ENCODE results near the gene OR2L5.

OR2L5 gene, protein sequence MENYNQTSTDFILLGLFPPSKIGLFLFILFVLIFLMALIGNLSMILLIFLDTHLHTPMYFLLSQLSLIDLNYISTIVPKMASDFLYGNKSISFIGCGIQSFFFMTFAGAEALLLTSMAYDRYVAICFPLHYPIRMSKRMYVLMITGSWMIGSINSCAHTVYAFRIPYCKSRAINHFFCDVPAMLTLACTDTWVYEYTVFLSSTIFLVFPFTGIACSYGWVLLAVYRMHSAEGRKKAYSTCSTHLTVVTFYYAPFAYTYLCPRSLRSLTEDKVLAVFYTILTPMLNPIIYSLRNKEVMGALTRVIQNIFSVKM

DNA sequence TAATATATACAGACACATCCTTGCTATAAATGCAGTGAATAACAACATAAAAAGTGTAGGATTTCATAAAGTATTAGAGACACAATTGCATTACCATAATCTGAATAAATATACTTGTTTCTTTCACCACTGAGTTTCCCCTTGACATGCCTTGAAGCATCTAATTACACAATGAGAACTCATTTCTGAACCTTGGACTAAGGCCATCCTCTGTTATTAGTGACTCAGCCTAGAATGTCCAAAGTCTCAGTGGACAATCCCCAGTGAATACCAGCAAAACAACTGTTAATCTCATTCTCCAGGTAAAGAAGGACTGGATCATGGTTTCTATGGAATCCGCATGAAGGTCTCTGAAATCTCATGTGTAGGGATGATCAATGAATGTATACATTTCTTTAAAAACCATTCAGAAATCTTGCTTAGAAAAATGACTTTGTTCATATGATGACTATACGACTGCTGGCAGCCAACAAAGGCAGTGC, at the start of gene OR2L5:
OR2L5 (plus strand) TSS at position 432 of the 482 bp plus-strand sequence. CDS start 8,288 bp downstream, outside the sequence.
- TF ChIP-seq, protein P1, sequence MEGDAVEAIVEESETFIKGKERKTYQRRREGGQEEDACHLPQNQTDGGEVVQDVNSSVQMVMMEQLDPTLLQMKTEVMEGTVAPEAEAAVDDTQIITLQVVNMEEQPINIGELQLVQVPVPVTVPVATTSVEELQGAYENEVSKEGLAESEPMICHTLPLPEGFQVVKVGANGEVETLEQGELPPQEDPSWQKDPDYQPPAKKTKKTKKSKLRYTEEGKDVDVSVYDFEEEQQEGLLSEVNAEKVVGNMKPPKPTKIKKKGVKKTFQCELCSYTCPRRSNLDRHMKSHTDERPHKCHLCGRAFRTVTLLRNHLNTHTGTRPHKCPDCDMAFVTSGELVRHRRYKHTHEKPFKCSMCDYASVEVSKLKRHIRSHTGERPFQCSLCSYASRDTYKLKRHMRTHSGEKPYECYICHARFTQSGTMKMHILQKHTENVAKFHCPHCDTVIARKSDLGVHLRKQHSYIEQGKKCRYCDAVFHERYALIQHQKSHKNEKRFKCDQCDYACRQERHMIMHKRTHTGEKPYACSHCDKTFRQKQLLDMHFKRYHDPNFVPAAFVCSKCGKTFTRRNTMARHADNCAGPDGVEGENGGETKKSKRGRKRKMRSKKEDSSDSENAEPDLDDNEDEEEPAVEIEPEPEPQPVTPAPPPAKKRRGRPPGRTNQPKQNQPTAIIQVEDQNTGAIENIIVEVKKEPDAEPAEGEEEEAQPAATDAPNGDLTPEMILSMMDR (IDR thresholded peaks at IDR 0.05): no peak
- Mint-ChIP-seq H3K4me1 (no peaks in the 10 kb centered on the region), H3K9me3 (peaks cover 78% of the 10 kb centered on the region), H3K27ac (no peak within 1 kb of the TSS), H3K27me3 (ENCODE audit: low read depth, poor library complexity) (no peaks in the 10 kb centered on the region), H3K36me3 (ENCODE audit: low read depth) (no peaks in the 10 kb centered on the region), H3K4me3 (no peak within 1 kb of the TSS)
- DNase-seq: no peak

DNA sequence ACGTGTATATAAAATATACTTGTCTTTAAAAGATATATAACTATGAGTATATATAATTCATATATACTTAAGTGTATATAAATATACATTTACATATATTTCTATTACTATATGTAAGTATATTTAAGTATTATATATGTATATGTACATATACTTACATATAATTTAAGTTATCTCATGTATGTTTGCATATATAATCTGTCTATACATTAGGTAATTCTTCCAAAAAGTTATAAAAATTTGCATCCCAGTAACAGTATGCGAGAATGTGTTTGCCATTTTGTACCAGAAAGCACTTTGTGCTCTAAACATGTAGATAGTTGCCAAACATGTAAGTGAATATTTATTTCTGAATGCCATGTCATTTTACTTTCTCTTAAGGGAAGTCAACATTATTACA, 48.5 kb upstream of the OR2L5 start, which contains the start of gene OR2AK2:
OR2AK2 (plus strand) TSS at position 301 of the 400 bp plus-strand sequence. CDS start 144 bp downstream, outside the sequence.
- Mint-ChIP-seq H3K27me3 (ENCODE audit: low read depth, poor library complexity) (peaks cover 4% of the 10 kb centered on the region), H3K27ac (no peak within 1 kb of the TSS), H3K4me3 (no peak within 1 kb of the TSS), H3K36me3 (ENCODE audit: low read depth) (no peaks in the 10 kb centered on the region), H3K4me1 (no peaks in the 10 kb centered on the region), H3K9me3 (peaks cover 72% of the 10 kb centered on the region)
- no peak for DNase-seq
- TF ChIP-seq, protein P1 (IDR thresholded peaks at IDR 0.05): no peak

DNA sequence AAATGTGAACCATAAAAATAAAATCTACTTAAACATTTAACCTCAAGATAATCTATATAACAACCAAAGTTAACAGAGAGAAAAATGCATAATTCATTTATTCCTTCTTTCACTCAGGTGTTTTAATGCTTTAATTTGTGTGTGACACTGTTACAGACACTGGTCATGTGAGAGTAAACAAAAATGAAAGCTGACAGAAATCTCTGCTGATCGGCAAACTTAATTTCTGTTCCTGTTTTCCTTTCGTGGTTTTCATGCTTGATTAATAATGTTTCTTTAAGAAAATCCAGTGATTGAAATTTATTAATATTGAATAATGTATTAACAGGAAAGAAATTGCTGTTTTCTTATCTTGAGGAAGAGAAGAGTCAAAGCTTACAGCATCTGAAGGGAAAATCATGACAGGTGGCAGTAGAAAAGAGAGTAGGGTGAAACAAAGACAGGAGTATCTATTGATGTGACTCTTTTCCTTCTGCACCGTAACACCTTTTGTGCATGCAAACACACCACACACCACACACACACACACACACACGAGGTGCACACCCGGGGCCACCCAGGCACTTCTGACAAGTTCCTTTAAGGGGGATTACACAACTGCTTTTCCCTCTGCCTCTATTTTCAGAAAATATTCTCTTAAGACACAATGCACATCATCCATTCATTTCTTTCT, 46.8 kb upstream of the OR2L5 start:
- no peaks in the 10 kb centered on the region for H3K36me3 Mint-ChIP-seq (ENCODE audit: low read depth)
- no peak overlapping the region for H3K4me3 Mint-ChIP-seq
- DNase-seq: no peak
- no peaks in the 10 kb centered on the region for H3K4me1 Mint-ChIP-seq
- TF ChIP-seq, protein P1 (IDR thresholded peaks at IDR 0.05): no peak
- peaks cover 4% of the 10 kb centered on the region for H3K27me3 Mint-ChIP-seq (ENCODE audit: low read depth, poor library complexity)
- H3K27ac Mint-ChIP-seq: no peak overlapping the region
- peaks cover 69% of the 10 kb centered on the region for H3K9me3 Mint-ChIP-seq

DNA sequence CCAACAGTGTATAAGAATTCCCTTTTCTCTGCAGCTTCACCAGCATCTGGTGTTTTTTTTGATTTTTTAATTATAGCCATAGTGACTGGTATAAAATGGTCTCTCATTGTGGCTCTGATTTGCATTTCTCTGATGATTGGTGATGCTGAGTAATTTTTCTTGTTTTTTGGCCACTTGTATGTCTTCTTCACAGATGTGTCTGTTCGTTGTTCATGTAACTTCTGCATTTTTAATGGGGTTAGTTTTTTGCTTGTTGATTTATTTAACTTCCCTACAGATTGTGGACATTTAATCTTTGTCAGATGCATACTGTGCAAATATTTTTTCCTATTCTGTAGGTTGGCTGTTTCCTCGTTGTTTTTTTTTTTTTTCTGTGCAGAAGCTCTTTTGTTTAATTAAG, 20.5 kb upstream of the OR2L5 start:
- Mint-ChIP-seq H3K36me3 (ENCODE audit: low read depth) (no peaks in the 10 kb centered on the region), H3K27ac (no peak overlapping the region), H3K27me3 (ENCODE audit: low read depth, poor library complexity) (no peaks in the 10 kb centered on the region), H3K4me3 (no peak overlapping the region), H3K9me3 (peaks cover 73% of the 10 kb centered on the region), H3K4me1 (no peaks in the 10 kb centered on the region)
- TF ChIP-seq, protein P1 (IDR thresholded peaks at IDR 0.05): no peak
- no peak for DNase-seq

DNA sequence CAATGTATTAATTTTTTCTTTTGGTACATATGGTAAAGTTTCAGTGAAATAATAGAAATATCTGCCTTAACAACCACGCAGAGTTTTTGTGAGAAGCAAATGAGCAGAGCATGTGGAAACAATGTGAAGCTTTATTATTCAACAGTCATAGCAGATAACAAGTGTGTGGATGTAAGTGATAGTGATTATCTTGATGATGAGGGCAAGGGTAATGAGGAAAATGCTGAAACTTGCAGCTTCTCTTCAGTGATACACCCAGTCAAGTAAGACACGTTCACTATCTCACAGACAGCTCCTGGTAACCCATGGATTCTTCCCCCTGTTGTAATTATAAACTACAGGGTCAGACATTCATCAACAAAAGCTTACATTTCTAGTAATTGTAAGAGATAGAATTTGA, 14.6 kb upstream of the OR2L5 start:
- Mint-ChIP-seq H3K27me3 (ENCODE audit: low read depth, poor library complexity) (no peaks in the 10 kb centered on the region), H3K4me3 (no peak overlapping the region), H3K27ac (no peak overlapping the region), H3K4me1 (no peaks in the 10 kb centered on the region), H3K36me3 (ENCODE audit: low read depth) (no peaks in the 10 kb centered on the region), H3K9me3 (peaks cover 64% of the 10 kb centered on the region)
- TF ChIP-seq, protein P1 (IDR thresholded peaks at IDR 0.05): no peak
- no peak for DNase-seq
